Peyer's patch (tissue), 4 donors: ENCODE measurements around the gene EYA2.

Experiments used
- POLR2A ChIP-seq, 2 donors: fragments of 450-650 bp; IDR thresholded peaks; one replicate each; pipeline ENCODE4 v1.5.1; 2017; ENCODE audit warnings: antibody characterized with exemption in 2 of 2, mild to moderate bottlenecking in 2 of 2, moderate library complexity in 2 of 2
- TF ChIP-seq, protein P1 (sequence below), 6 experiments: fragments of 450-650 bp in 4 of 6; fragments of 200-600 bp in 2 of 6; sonication (generic) in 1 of 6; IDR thresholded peaks; one replicate each; pipeline ENCODE4 v1.5.1; 2017 to 2019; ENCODE audit warnings: antibody characterized with exemption in 6 of 6, mild to moderate bottlenecking in 3 of 6, moderate library complexity in 1 of 6

DNA sequence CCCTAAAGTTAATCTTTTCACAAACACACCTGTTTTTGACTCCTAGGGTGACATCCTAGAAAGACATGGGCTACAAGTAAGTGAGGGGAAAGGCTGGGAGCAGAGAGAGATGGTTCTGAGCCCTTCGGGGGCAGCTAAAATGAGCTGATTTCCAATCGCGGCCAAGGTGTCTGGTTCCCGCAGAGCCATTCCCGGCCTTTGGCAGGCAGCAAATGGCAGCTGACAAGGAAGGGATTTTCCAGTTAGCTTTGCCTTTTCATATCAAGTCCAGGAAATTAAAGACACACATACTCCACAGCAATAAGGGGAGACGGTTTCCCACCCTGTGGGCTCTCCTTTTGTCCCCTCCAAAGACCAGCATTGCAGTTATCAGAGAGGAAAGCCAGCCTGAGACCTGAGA, 233.4 kb downstream of the EYA2 start:
- TF ChIP-seq, protein P1, sequence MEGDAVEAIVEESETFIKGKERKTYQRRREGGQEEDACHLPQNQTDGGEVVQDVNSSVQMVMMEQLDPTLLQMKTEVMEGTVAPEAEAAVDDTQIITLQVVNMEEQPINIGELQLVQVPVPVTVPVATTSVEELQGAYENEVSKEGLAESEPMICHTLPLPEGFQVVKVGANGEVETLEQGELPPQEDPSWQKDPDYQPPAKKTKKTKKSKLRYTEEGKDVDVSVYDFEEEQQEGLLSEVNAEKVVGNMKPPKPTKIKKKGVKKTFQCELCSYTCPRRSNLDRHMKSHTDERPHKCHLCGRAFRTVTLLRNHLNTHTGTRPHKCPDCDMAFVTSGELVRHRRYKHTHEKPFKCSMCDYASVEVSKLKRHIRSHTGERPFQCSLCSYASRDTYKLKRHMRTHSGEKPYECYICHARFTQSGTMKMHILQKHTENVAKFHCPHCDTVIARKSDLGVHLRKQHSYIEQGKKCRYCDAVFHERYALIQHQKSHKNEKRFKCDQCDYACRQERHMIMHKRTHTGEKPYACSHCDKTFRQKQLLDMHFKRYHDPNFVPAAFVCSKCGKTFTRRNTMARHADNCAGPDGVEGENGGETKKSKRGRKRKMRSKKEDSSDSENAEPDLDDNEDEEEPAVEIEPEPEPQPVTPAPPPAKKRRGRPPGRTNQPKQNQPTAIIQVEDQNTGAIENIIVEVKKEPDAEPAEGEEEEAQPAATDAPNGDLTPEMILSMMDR (IDR thresholded peaks at IDR 0.05): no peak
- TF ChIP-seq POLR2A (IDR thresholded peaks at IDR 0.05): no peak
